ENCODE results near the gene PADI1.

PADI1 gene

DNA sequence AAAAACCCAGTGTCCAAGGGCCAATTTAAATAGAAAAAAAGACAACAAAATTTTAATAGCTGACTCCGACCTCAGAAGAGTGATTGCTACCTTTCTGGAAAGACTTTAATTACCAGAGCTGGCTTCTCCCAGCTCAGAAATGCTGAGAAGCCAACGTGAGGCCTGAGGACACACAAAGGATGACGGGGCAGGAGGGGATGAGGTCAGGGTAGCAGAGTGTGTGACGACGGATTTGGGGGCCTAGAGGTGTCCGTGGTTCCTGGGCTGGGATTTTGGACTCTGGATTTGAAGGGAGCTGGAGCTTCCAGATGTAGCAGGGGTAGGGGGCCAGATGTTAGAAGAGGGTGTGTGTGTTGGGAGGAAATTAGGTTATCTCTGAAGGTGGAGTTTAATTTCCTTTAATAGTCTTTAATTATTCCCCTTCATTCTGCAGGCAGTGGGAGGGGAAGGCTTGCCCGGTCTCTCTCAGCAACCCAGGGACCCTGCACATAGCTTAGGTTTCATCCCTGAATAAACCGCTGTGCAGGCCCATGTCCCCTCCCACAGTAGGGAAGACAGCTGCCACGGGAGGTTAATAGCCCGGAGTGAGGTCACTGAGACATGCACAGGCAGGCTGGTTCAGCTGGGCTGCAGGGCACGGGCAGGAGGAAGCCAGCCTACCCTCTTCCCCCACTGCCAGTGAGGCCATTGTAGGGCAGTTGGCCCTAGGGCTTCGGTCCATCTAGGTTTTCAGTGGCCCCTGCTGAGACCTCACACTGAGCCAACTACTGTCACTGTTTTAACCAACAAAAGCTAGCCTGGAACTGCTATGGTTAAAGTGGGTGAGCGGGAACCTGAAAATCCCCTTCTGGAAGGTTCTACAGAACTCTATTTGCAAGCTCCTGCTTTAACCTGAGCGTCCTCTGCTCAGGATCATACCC lies 40.2 kb downstream of the PADI1 start:
- no peak for DNase-seq

DNA sequence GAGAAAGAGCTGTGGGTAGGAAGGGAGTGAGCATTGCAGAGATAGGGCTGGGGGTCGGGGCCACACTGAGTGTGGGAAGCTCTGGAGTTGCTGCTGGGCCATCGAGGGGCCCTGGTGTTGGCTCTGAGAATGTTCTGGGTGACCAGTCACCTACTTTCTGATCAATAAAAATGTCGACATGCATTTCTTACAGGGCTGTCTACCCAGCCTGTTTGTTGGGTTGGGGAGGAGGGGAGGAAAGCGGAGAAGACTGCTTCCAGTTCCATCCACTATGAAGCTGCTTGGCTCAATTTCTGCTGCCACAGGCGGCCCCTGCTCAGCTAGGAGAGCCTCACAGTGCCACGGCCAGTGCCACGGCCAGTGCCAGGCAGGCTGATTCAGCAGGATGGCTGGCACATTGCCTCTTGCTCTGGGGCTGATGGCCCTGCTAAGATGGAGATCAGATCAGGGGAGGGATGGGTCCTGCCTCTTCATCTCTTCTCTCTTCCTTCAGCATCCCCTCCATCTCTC lies 40.9 kb downstream of the PADI1 start:
- DNase-seq, result no peak

DNA sequence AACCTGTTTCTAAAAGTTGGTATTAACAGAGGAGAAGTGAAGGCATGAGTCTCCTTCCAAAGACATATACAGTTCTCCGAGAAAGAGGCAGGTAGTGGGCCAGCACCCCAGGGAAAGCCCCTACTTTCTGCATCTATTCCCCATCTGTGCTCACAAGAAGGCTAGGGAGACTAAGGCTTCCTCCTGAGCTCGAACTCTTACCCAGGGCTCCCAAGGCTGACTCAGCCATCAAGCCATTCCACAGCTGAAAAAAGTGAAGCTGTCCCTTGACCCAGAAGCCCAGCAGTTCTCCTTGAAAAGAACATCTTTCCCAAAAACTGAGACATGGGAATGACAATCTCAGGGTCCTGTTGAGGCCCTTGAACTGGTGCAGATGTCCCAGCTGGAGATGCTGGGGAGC lies 42.0 kb downstream of the PADI1 start:
- DNase-seq, result no peak

DNA sequence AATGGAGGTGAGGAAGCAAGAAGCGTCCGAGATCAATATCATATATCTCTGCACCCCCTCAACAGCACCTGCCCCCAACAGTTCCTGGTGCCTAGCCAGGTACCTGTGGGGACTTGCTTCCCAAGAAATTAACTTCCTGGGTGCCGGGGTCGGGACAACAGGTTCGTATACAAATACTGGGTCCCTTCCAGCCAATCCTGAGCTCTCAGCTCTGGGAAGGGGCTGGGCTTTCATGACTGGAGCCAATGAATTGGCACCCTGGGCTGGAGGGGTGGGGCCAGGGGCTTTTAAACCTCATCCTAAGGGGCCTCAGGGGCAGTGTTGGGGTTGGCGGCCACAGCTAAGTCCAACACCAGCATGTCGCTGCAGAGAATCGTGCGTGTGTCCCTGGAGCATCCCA lies 43.9 kb downstream of the PADI1 start, which contains the start of gene PADI3:
TSS of gene PADI3 (plus strand) at position 318 of the 400 bp plus-strand sequence. CDS start at position 358, 40 bp downstream.
- DNase-seq, result no peak

DNA sequence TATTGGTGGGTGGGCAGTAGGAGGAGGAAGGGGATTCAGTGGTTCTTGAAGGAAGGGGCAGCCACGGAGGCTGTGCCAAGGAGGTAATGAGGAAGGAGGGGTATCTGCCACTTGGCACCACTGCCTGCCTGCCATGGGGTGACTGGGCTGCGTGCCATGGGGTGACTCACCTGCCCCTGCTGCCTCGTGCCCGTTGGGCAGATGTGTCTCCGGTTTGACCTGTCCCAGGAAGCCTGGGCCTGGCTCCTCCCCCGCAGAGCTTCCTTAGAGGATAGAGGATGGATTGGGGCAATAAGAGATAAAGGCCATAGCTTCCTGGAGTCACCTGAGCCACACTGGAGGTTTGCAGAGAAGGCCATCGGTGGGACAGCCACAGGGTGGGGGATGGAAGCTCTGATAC lies 45.7 kb downstream of the PADI1 start:
- DNase-seq, result no peak

DNA sequence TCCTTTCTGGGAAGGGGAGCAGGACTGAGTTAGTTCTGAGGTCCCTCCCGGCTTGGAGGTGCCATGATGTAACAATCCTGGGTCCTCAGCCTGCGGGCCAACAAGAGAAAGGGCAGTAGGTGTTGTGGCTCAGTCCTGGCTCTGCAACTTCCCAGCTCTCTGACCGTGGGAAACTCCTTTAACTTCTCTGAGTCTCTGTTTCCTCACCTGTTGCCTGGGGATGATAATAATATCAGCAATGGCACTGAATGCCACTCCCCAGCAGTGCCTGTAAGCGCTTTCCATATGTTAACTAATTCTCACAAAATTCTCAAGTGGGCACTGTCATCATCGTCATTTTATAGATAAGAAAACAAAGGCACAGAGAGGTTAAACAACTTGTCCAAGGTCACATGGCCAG lies 46.3 kb downstream of the PADI1 start:
- no peak for DNase-seq

DNA sequence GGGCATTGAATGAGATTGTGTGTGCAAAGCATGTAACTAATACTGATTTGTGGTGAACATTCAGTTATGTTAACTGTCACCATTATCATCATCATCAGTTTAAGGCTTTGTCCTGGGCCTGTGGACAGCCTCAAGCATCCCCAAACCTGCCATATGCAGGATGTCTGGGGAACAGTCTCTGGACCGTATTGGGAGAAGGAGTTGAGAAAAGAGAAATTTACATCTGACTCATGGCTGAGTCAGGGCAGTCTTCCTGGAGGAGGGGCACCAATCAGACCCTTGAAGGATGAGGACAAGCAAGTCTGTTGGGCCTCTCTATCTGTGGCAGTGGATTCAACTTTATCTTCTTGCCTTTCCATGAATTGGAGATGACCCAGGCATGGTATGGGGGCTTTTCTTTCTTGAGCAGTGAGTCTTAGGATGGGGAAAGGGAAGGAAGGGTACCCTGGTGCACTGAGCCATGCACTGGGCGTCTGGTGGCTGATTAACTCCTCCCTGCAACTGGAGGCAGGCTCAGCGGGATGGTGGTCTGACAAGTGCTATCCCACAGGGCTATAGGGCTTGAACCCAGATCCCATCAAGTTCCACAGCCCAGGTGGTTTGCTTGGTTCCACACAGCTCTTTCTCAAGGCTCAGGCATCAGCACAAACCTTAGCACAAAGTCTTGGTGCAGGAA lies 46.9 kb downstream of the PADI1 start:
- DNase-seq, result no peak

DNA sequence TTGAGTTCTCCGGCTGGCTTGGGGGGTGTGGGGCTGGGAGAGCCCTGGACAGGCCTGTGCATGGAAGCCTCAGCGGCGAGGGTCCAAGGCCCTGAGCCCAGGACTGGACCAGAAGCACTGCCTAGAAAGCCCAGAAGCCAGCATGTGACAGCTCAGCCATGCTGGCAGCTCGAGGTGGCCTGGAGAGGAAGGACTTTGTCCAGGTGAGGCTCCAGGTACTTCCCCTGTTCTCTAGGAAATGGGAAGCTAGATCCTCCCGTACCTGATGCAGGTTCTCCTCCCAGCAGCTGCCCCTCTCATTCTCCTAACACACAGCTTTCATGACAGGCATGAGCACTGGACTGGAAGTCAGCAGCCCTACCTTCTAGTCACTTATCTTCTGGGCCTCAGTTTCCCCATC lies 50.4 kb downstream of the PADI1 start:
- no peak for DNase-seq

DNA sequence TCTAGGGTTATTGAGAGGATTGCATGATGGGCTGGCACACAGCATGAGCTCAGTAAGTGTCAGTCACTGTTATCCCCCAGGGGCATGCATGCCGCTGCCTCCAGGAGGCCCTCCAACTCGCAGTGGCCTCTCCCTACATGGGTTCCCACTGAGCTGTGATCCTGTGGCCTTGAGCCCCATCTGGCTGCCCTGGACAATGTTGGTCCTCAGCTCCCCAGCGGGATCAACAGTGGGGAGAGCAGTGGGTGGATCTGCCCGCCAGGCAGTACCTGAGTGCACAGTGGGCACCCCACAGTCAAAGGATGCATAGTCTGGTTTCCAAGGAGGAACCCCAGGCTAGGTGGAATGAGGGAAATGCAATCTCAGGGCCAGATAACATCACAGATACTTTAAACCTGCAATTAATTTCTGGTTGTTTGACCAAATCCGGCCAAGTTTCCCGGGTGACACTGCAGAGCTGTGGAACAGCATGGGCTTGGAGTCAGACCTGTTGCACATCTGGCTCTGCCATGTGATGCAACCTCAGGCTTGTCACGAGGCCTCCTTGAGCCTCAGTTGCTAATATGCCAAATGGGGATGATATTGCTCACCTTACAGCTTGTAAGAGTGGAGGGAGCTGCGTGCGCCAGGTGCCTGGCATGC lies 53.3 kb downstream of the PADI1 start:
- DNase-seq, result no peak

DNA sequence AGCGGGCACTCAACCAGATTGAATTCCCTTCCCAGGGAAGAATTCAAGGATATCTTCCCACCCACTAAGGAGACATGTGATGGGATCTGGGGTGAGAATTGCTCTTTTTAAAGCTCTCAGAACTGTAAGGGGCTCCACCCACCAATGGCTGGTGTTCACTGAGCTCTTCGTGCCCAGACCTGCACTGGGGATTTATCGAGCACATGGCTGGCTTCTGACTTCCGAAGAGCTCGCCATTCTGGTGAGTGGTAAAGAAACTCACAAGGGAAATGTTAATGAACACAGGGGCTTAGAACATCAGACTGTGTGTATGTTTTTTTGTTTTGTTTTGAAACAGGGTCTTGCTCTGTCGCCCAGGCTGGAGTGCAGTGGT lies 53.8 kb downstream of the PADI1 start:
- no peak for DNase-seq

DNA sequence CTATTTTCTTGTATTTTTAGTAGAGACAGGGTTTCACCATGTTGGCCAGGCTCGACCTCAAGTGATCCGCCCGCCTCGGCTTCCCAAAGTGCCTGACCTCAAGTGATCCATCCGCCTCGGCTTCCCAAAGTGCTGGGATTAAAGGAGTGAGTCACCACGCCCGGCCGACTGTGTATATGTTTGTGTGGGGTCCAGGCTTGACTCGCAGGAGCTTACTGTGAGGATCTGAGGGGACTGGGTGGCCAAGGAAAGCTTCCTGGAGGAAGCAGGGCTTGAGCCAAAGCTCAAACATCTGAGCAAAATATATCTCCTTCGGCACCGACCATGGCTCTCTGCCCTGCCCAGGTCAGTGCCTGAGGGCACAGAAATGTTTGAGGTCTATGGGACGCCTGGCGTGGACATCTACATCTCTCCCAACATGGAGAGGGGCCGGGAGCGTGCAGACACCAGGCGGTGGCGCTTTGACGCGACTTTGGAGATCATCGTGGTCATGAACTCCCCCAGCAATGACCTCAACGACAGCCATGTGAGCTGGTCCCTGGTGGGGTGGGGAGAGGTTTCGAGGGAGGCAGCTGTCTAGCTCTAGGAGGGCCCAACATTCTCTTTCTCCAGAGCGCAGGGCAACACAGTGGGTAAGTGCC lies 54.4 kb downstream of the PADI1 start:
- no peak for DNase-seq

DNA sequence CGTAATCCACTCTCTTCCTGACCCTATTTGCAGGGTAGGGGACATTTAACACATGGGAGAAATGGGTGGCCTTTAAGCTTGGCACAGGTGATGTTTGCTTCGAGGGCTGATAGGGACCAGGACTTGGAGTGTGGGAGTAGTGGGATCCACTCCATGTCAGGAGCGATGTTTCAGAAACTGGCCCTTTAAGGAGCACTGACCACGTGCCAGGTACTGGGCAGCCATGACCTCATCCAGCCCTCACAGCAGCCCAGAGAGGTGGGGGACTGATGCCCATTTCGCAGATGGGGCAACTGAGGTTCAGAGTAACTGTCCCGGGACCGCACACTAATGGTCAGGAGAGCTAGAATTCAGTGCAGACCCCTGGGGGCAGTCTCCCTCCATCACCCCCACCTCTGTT lies 55.3 kb downstream of the PADI1 start:
- DNase-seq, result no peak

DNA sequence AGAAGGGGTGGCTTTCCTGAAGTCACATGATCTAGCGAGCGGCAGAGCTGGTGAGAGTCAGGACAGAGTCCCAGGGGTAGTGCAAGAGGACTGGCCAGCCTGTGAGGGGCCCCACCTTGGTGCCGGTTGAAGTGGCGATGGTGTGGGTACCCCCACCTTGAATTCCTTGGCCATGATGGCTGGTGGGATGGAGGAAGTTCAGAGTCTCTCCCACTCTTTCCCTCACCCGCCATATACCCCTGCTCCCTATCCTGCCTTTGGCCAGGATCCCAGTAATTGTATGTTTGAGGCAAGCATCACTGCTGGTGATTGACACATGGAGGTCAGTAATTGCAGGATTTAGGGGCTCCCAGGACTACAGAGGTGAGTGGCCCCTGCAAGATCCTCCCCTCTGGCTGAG lies 55.8 kb downstream of the PADI1 start:
- no peak for DNase-seq

DNA sequence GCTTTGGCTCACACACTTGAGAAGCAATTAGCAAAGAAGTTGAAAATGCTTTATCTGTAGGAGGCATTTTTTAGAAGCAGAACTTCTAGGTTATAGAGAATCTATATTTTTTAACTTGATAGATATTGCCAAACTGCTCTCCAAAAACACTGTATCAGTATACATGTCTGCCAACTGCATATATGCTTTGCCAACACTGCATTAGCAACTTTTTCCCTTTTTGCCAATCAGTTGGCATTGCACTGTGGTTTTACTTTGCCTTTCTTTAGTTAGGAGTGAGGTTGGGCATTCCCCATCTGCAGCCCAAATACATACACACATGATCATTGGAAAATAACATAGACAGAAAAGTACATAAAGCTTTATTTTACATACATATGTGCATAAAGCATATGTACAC lies 59.0 kb downstream of the PADI1 start:
- no peak for DNase-seq

DNA sequence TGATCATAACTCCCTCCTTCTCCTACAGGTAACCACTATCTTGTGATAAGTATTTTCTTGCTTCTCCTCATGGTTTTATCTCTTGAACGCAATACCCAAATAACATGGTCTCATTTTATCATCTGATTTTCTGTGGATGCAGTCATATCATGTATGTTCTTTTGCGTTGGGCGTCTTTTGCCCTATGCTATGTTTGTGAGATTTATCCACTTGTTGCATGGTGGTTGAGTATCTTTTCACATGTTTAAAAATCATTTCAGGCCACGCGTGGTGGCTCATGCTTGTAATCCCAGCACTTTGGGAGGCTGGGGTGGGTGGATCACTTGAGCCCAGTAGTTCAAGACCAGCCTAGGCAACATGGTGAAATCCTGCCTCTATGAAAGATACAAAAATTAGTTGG lies 59.5 kb downstream of the PADI1 start:
- DNase-seq, result no peak

DNA sequence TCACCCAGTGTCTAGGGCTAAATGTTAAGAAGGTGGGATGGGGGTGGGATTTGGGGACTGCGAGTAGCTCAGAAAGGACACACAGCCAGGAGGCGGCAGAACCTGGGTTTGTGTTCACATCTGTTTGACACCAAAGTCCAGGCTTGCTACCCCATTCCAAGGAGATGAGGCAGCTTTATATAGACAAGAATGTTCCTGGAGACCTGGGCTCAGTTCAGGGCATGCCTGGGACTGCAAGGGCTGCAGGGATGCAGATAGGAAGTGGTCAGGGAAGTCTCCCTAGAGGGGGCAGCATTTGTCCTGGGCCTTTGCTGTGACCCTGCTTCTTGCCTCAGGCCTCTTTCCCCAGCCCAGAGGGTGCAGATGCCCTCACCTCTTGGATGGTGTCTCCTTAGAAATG lies 60.2 kb downstream of the PADI1 start:
- no peak for DNase-seq

DNA sequence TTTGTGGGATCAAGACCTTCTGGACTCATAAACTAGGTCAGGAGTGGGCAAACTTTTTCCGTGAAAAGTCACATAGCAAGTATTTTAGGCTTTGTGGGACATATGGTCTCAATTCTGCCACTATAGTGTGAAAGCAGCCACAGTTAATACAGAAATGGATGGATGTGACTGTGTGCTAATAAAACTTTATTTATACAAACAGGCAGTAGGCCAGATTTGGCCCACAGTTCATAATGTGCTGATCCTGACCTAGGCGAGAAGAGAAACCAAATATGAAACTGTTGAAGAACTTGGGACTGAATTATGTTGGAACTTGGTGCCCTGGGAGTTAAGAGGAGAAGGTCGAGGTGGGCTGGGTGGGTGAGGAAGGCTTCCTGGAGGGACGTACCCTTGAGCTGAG lies 61.0 kb downstream of the PADI1 start:
- DNase-seq, result no peak

DNA sequence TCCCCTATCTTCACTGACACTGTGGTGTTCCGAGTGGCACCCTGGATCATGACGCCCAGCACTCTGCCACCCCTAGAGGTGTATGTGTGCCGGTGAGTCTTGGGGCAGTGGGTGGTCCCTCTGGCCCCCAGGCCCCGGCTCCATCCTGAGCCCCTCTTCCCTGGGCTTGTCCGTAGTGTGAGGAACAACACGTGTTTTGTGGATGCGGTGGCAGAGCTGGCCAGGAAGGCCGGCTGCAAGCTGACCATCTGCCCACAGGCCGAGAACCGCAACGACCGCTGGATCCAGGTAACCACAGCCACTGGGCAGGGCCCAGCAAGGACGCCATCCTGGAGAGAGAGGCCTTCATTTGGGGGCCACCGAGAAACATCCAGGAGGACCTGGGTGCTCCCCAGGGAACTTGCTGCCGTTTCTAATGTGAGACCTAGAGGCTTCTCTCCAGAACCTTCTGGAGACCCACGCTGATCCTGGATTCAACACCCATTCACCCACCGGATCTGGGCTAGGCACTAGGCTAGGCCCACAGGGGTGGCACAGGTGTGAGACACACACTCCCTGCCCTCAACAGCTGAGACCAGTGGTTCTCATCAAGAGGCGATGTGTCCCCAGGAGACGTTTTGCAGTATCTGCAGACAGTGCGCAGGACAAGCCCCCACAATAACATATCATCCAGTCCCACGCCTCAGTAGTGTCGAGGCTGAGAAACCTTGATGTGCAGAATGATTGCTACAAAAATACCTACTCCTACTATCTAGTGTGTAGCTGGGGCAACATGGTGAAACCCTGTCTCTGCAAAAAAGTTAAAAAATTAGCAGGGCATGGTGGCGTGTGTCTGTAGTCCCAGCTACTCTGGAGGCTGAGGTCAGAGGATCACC lies 66.2 kb downstream of the PADI1 start:
- no peak for DNase-seq

DNA sequence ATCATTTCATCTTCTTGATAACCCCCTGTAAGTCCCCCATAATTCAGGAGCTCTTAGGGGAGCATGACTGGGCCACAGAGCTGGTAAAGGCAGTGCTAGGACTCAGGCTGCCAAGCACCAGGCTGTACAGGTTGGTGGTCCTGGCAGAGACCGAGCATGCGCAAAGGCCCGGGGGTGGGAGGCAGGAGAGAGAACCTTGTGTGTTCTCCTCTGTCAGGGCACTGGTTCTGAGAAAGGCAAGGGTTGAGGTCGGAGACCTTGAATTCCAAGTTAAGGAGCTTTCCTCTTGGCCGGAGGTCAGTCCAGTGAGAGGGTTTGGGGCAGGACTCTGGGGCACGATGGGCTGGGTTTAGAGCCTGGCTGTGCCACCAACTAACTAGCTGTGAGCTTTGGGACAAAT lies 67.1 kb downstream of the PADI1 start:
- DNase-seq, result no peak

DNA sequence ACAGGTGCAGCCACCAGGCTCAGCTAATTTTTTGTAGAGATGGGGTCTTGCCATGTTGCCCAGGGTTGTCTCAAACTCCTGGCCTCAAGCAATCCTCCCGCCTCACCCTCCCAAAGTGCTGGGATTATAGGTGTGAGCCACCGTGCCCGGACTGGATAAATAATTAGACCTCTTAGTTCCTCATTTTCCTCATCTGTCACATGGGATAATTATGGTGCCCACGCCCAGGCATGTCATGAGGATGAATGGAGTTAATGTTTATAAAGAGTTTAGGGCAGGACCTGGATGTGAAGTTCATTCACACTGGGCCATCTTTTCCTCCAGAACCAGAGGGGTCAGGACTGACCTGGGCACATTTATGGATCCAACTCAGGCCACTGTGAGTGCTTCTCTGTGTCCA lies 67.7 kb downstream of the PADI1 start:
- DNase-seq, result no peak

DNA sequence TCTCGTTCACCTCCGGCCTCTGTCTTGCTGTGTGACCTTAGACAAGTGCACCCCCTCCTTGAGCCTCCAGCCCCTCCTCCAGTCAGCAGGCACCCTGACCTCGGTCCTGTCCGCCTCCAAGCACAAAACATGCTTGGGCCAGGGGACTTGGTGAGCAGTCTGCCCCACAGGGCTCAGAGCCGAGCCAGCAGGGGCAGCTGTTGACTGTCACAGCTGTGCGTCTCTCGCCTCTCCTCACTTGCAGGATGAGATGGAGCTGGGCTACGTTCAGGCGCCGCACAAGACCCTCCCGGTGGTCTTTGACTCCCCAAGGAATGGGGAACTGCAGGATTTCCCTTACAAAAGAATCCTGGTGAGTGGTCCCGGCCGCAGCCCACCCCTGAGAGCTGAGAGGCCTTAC lies 68.2 kb downstream of the PADI1 start:
- DNase-seq, result no peak
